Uterus (tissue), 2 donors: Measurements from ENCODE around the gene MYZAP.

ENCODE experiments used
- POLR2A ChIP-seq, 2 donors: fragments of 450-650 bp; IDR thresholded peaks; one replicate each; pipeline ENCODE4 v1.6.1; 2016; ENCODE audit warnings: antibody characterized with exemption in 2 of 2, mild to moderate bottlenecking in 1 of 2, moderate library complexity in 1 of 2
- TF ChIP-seq, protein P1 (sequence below), 4 experiments: fragments of 200-600 bp in 2 of 4; fragments of 450-650 bp in 2 of 4; sonication (generic) in 2 of 4; IDR thresholded peaks; one replicate each; pipeline ENCODE4 v1.5.1; 2016 to 2019; ENCODE audit warnings: antibody characterized with exemption in 4 of 4, mild to moderate bottlenecking in 2 of 4, moderate library complexity in 1 of 4

DNA sequence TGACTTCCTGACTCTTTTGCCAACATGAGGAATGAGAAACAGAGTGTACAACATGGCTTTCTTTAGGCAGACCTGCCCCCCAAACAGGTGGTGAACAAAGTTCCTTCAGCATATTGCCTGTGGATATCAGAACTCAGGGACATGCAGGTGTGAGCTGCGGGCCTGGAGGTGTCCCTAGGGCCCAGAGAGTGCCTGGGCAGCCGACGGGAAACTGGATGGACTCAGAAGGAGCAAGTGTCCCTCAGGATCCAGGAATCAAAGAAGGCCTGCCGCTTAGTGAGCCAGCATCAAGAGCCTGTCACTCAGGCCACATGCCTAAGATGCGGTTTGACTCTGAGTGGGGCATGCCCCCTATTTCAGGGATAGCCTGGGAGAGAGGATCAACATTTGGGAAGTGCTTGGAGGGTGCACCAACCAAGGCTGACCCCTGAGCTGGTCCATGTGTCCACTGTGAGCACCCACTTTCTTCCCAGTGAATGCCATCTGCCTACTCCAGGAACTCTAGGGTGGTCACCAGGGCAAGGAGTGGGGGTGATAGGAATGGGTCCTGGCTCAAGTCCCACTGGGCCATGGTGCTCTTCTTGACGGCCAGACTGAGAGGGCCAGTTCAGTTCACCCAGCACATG, 98.8 kb downstream of the MYZAP start:
- TF ChIP-seq, protein P1, sequence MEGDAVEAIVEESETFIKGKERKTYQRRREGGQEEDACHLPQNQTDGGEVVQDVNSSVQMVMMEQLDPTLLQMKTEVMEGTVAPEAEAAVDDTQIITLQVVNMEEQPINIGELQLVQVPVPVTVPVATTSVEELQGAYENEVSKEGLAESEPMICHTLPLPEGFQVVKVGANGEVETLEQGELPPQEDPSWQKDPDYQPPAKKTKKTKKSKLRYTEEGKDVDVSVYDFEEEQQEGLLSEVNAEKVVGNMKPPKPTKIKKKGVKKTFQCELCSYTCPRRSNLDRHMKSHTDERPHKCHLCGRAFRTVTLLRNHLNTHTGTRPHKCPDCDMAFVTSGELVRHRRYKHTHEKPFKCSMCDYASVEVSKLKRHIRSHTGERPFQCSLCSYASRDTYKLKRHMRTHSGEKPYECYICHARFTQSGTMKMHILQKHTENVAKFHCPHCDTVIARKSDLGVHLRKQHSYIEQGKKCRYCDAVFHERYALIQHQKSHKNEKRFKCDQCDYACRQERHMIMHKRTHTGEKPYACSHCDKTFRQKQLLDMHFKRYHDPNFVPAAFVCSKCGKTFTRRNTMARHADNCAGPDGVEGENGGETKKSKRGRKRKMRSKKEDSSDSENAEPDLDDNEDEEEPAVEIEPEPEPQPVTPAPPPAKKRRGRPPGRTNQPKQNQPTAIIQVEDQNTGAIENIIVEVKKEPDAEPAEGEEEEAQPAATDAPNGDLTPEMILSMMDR (IDR thresholded peaks at IDR 0.05): no peak
- TF ChIP-seq POLR2A (IDR thresholded peaks at IDR 0.05): no peak
